H9 (cell line): ENCODE measurements around the gene ENG. TPM values are rescaled to one million over a fixed set of nuclear protein-coding genes. Genes with fewer than 3 reads are reported as not detected.

Experiments used
- DNase-seq: peaks from one replicate; pipeline ENCODE4 v3.0.0-alpha.2; 2017
- H2AFZ ChIP-seq: one replicate; pipeline ENCODE4 v1.6.1; 2013; ENCODE audit warnings: mild to moderate bottlenecking, low read length, control low read depth, moderate library complexity
- H2AK5ac ChIP-seq: 2 replicates; pipeline ENCODE4 v1.6.1; 2013; ENCODE audit warnings: low read length, control low read depth, mixed read lengths; ENCODE audit not compliant: insufficient read length
- H2BK120ac ChIP-seq: one replicate; pipeline ENCODE4 v1.6.1; 2013; ENCODE audit warnings: low read depth, mild to moderate bottlenecking, low read length, control low read depth, inconsistent platforms; ENCODE audit not compliant: poor library complexity, severe bottlenecking
- H2BK12ac ChIP-seq: 2 replicates; pipeline ENCODE4 v1.6.1; 2013; ENCODE audit warnings: low read length, control low read depth, mixed read lengths, low read depth; ENCODE audit not compliant: insufficient read length
- H2BK15ac ChIP-seq: 2 replicates; pipeline ENCODE4 v1.6.1; 2013; ENCODE audit warnings: low read depth, low read length, control low read depth
- H2BK20ac ChIP-seq: one replicate; pipeline ENCODE4 v1.6.1; 2013; ENCODE audit warnings: low read depth, mild to moderate bottlenecking, low read length, control low read depth, inconsistent platforms; ENCODE audit not compliant: poor library complexity, severe bottlenecking
- H2BK5ac ChIP-seq: 2 replicates; pipeline ENCODE4 v1.6.1; 2013; ENCODE audit warnings: low read length, control low read depth, mixed read lengths; ENCODE audit not compliant: insufficient read length
- H3K14ac ChIP-seq: 2 replicates; pipeline ENCODE4 v1.6.1; 2013; ENCODE audit warnings: low read length, control low read depth; ENCODE audit not compliant: insufficient read depth
- H3K18ac ChIP-seq: 2 replicates; pipeline ENCODE4 v1.6.1; 2013; ENCODE audit warnings: low read depth, mild to moderate bottlenecking, mixed read lengths, low read length, control low read depth; ENCODE audit not compliant: insufficient read length
- H3K23ac ChIP-seq: 2 replicates; pipeline ENCODE4 v1.6.1; 2013; ENCODE audit warnings: low read length, control low read depth, mixed read lengths, low read depth; ENCODE audit not compliant: insufficient read length
- H3K23me2 ChIP-seq: 2 replicates; pipeline ENCODE4 v1.6.1; 2013; ENCODE audit warnings: low read depth, mild to moderate bottlenecking, mixed read lengths, low read length, control low read depth; ENCODE audit not compliant: insufficient read length, poor library complexity, severe bottlenecking
- H3K27ac ChIP-seq: 2 replicates; pipeline ENCODE4 v1.5.1; 2013; ENCODE audit warnings: low read length, control low read depth, mixed read lengths, low read depth; ENCODE audit not compliant: insufficient read length
- H3K27me3 ChIP-seq: 2 replicates; pipeline ENCODE4 v1.6.1; 2013; ENCODE audit warnings: low read length, control low read depth, inconsistent platforms; ENCODE audit not compliant: insufficient read depth
- H3K4ac ChIP-seq: 2 replicates; pipeline ENCODE4 v1.6.1; 2013; ENCODE audit warnings: low read depth, mild to moderate bottlenecking, control low read depth, inconsistent platforms, low read length, moderate library complexity
- H3K4me1 ChIP-seq: 2 replicates; pipeline ENCODE4 v1.6.1; 2013; ENCODE audit warnings: low read length, control low read depth, inconsistent platforms; ENCODE audit not compliant: insufficient read depth
- H3K4me2 ChIP-seq: 2 replicates; pipeline ENCODE4 v1.6.1; 2013; ENCODE audit warnings: low read length, control low read depth, mixed read lengths; ENCODE audit not compliant: insufficient read length, insufficient read depth
- H3K56ac ChIP-seq: 2 replicates; pipeline ENCODE4 v1.6.1; 2013; ENCODE audit warnings: low read depth, mild to moderate bottlenecking, mixed read lengths, low read length, control low read depth; ENCODE audit not compliant: insufficient read length
- H3K79me1 ChIP-seq: 2 replicates; pipeline ENCODE4 v1.6.1; 2013; ENCODE audit warnings: low read depth, mild to moderate bottlenecking, moderate library complexity, low read length, control low read depth, inconsistent platforms; ENCODE audit not compliant: insufficient read depth, poor library complexity, severe bottlenecking
- H3K79me2 ChIP-seq: 2 replicates; pipeline ENCODE4 v1.6.1; 2013; ENCODE audit warnings: low read length, control low read depth, inconsistent platforms; ENCODE audit not compliant: insufficient read depth
- H3K9ac ChIP-seq: 2 replicates; pipeline ENCODE4 v1.6.1; 2013; ENCODE audit warnings: low read length, control low read depth, mixed read lengths; ENCODE audit not compliant: insufficient read length; ENCODE audit errors: extremely low read depth
- H3K9me3 ChIP-seq: one replicate; pipeline ENCODE4 v1.6.1; 2013; ENCODE audit warnings: low read depth, low read length, inconsistent platforms; ENCODE audit not compliant: control insufficient read depth
- H3T11ph ChIP-seq: one replicate; pipeline ENCODE4 v1.6.1; 2013; ENCODE audit warnings: mild to moderate bottlenecking, low read length, control low read depth, inconsistent platforms
- H4K20me1 ChIP-seq: one replicate; pipeline ENCODE4 v1.6.1; 2013; ENCODE audit not compliant: control insufficient read depth, insufficient read length, insufficient read depth
- H4K5ac ChIP-seq: 2 replicates; pipeline ENCODE4 v1.6.1; 2013; ENCODE audit warnings: low read depth, mild to moderate bottlenecking, mixed read lengths, low read length, control low read depth; ENCODE audit not compliant: insufficient read length
- H4K8ac ChIP-seq: replicated peaks from 2 replicates; pipeline ENCODE4 v1.6.1; 2013; ENCODE audit warnings: low read length, control low read depth, mixed read lengths, low read depth; ENCODE audit not compliant: insufficient read length
- H4K91ac ChIP-seq: 2 replicates; pipeline ENCODE4 v1.6.1; 2013; ENCODE audit warnings: low read depth, mild to moderate bottlenecking, moderate library complexity, mixed read lengths, low read length, control low read depth; ENCODE audit not compliant: insufficient read length
- H3K27ac Mint-ChIP-seq, 3 experiments: 2 replicates in 2 of 3; 3 replicates in 1 of 3; pipeline ENCODE4 v1.8.0; 2020 to 2021; ENCODE audit warnings: mixed read lengths in 3 of 3, mild to moderate bottlenecking in 1 of 3, moderate library complexity in 1 of 3
- H3K27me3 Mint-ChIP-seq: 2 replicates; pipeline ENCODE4 v1.8.0; 2021; ENCODE audit warnings: low read depth, mild to moderate bottlenecking, moderate library complexity, mixed read lengths
- H3K36me3 Mint-ChIP-seq, 3 experiments: 2 replicates in 2 of 3; 3 replicates in 1 of 3; pipeline ENCODE4 v1.8.0; 2020 to 2021; ENCODE audit warnings: low read depth in 3 of 3, mixed read lengths in 3 of 3; ENCODE audit not compliant: insufficient read depth in 1 of 3
- H3K4me1 Mint-ChIP-seq, 2 experiments: 2 replicates each; pipeline ENCODE4 v1.8.0; 2020; ENCODE audit warnings: mixed read lengths in 2 of 2
- H3K4me3 Mint-ChIP-seq, 2 experiments: 2 replicates in 1 of 2; 3 replicates in 1 of 2; pipeline ENCODE4 v1.8.0; 2020 to 2021; ENCODE audit warnings: mild to moderate bottlenecking in 2 of 2, mixed read lengths in 2 of 2, moderate library complexity in 1 of 2
- H3K9me3 Mint-ChIP-seq, 2 experiments: 2 replicates in 1 of 2; 3 replicates in 1 of 2; pipeline ENCODE4 v1.8.0; 2020; ENCODE audit warnings: mild to moderate bottlenecking in 2 of 2, mixed read lengths in 2 of 2, moderate library complexity in 1 of 2
- CTCF ChIP-seq: fragments of 200-600 bp; sonication (generic); conservative IDR thresholded peaks from 3 replicates; pipeline ENCODE4 v1.8.0; 2021; ENCODE audit warnings: antibody characterized with exemption, mild to moderate bottlenecking
- WGBS: extraction: QIAGEN DNeasy Blood & Tissue Kit; methylation state at CpG from one replicate; pipeline ENCODE4 v1.1.7; 2013; ENCODE audit warnings: missing lambda C conversion rate, low lambda C conversion rate, mixed read lengths; ENCODE audit not compliant: insufficient read length; ENCODE audit errors: extremely low coverage; 5-methylcytosine and 5-hydroxymethylcytosine counted together
- total RNA-seq: library from RNA; stranded (reverse); gene quantifications from 2 replicates; pipeline ENCODE4 v1.2.1, GENCODE V29; 2021

The ENG gene
- total RNA-seq, 1 experiment from 2014 or later, result 2.1 TPM

DNA sequence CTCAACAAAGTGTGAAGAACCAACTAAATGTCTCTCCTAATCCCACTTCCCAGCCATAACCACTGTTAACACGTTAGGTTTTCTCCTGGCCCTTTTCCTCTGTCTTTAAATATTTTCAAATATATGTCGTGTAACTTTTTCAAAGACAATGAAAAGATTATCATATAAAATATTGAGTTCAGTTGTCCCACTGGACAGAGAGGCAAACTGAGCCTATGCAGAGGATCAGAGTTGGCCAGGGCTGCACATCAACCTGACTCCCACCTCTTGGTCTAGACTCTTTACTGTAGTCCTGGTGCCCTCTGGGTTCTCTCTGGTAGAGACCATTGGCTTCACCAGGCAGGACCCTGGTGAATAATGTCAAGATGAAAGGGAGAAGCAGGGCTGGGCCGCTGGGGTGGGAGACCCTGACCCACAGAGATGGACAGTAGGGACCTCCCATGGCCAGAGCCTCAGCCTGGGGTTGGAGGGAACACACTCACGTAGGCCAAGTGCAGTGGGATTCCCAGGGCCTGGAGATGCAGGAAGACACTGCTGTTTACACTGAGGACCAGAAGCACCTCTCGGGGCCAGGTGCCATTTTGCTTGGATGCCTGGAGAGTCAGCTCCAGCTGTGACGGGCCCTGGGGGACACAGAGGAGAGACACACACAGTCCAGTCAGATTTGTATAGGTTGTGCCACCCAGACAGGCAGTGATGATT, 25.1 kb downstream of the ENG start:
- no peak overlapping the region for H3K4me2 ChIP-seq

More for the DNA sequence above, 25.1 kb downstream of the ENG start:
- H3K4me1 ChIP-seq, result no peaks in the 10 kb centered on the region; the same call in 1 of the 2 replicates
- 0 out of 2 replicates have a peak, but pooled peaks cover 2% of the 10 kb centered on the region for H3K27me3 ChIP-seq
- no peak overlapping the region for H2BK120ac ChIP-seq
- H3K9ac ChIP-seq, result no peak overlapping the region
- H4K8ac ChIP-seq, result no peak overlapping the region
- no peak overlapping the region for H2BK15ac ChIP-seq
- H2BK12ac ChIP-seq, result no peak overlapping the region
- H3K79me2 ChIP-seq, result no peaks in the 10 kb centered on the region
- peaks cover 7% of the 10 kb centered on the region for H3K23me2 ChIP-seq
- no peak overlapping the region for H3K23ac ChIP-seq
- H2BK5ac ChIP-seq, result no peak overlapping the region
- no peak overlapping the region for H3T11ph ChIP-seq
- no peak overlapping the region for H3K14ac ChIP-seq
- Mint-ChIP-seq H3K4me1 (peaks cover 23 to 43% of the 10 kb centered on the region in 2 experiments), H3K27ac (no peak overlapping the region; a peak in 2 of 7 replicates), H3K27me3 (peaks cover 24% of the 10 kb centered on the region), H3K9me3 (no peaks in the 10 kb centered on the region), H3K36me3 (no peaks in the 10 kb centered on the region; a peak in 1 of 7 replicates), H3K4me3 (no peak overlapping the region)
- no peaks in the 10 kb centered on the region for H3K9me3 ChIP-seq
- no peak overlapping the region for H3K18ac ChIP-seq
- DNase-seq, result no peak
- H3K56ac ChIP-seq, result no peak overlapping the region
- H4K20me1 ChIP-seq, result no peaks in the 10 kb centered on the region
- no peak overlapping the region for H3K4ac ChIP-seq
- H4K5ac ChIP-seq, result no peak overlapping the region
- H2BK20ac ChIP-seq, result no peak overlapping the region
- H2AFZ ChIP-seq, result no peak overlapping the region
- H3K27ac ChIP-seq, result no peak overlapping the region
- H4K91ac ChIP-seq, result no peak overlapping the region
- no peaks in the 10 kb centered on the region for H3K79me1 ChIP-seq
- no peak for TF ChIP-seq CTCF
- no CpG with 5 or more reads among the region's 6 CpGs for WGBS
- no peak overlapping the region for H2AK5ac ChIP-seq
